ENCODE results near the gene CNTF. TPM values are rescaled to one million over a fixed set of nuclear protein-coding genes. Genes with fewer than 3 reads are reported as not detected.

CNTF gene
- total RNA-seq, 1 donor, result 1.9 TPM

- DNase-seq (ENCODE audit: low read depth), result peak; percentile 100
- peak overlapping the region; percentile 92 for H3K4me3 ChIP-seq (ENCODE audit: low read depth, low read length)
- no peak for TF ChIP-seq CTCF (IDR thresholded peaks at IDR 0.05; ENCODE audit: insufficient read depth, low read length)
Measured at GRCh38 chr11:58578136-58578634, 44.3 kb upstream of the CNTF start.

DNA sequence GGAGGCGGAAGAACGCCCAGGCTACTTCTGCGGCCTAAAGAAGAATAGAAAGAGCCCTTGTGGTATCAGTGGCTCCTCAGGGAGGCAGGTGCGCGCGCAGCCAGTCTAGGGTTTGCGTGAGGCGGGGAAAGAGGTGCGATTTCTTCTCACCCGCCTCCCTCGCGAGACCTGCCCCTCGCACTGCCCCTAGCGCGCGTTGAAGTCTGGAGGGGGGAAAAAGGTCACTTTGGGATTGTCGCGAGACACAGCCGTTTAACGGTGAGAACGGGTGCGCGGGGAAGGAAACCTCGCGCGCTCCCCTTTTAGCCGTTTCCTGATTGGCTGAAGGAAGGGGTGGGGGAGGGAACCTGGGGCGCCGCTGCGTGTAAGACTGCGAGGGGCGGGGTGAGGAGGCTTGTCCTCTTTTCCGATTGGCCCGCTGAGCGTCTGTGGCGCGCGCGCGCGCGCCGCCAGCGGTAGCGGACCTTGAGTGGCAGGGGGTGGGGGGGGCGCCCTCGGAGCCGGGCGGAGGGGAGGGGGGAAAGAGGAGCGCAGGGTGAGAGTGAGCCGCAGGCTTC is 43.8 kb upstream of the CNTF start, which contains the start of gene ZFP91:
Gene ZFP91 (plus strand): TSS at position 429 of the 557 bp plus-strand sequence. CDS start 219 bp downstream, outside the sequence.
- H3K4me3 ChIP-seq (ENCODE audit: low read depth, low read length), result peak within 1 kb of the TSS; percentile 92
- no peak for TF ChIP-seq CTCF (IDR thresholded peaks at IDR 0.05; ENCODE audit: insufficient read depth, low read length)
- DNase-seq (ENCODE audit: low read depth), result peak; percentile 98

DNA sequence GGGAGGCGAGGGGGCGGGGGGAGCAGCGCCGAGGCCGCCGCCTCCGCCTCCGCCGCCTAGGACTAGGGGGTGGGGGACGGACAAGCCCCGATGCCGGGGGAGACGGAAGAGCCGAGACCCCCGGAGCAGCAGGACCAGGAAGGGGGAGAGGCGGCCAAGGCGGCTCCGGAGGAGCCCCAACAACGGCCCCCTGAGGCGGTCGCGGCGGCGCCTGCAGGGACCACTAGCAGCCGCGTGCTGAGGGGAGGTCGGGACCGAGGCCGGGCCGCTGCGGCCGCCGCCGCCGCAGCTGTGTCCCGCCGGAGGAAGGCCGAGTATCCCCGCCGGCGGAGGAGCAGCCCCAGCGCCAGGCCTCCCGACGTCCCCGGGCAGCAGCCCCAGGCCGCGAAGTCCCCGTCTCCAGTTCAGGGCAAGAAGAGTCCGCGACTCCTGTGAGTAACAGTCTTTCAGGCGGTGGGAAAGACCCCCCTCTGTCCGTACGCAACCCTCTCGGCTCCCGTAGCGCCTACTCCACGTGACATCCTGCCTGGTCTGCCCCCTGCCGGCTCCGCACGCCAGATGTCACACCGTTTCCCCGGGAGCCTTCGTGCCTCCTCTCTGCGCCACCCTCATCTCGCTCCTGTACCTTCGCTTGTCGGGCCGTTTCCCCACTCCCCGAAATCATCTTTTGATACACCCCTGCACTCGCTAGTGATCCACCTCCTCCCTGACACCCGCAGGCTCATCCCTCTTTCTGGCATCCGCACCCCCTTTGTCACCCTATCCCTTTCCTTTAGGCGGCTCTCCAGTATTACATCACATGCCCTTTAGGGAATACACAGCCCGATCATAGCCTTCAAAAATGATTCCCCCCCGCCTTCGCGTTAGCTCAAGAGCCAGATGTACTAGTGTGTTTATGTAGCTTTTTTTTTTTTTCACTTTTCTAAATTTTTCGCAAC is 43.0 kb upstream of the CNTF start:
- TF ChIP-seq CTCF (IDR thresholded peaks at IDR 0.05; ENCODE audit: insufficient read depth, low read length), result peak; percentile 75
- DNase-seq (ENCODE audit: low read depth), result peak; percentile 90
- H3K4me3 ChIP-seq (ENCODE audit: low read depth, low read length), result peak overlapping the region; percentile 85

- no peak for TF ChIP-seq CTCF (IDR thresholded peaks at IDR 0.05; ENCODE audit: insufficient read depth, low read length)
- H3K4me3 ChIP-seq (ENCODE audit: low read depth, low read length), result peak overlapping the region; percentile 85
- DNase-seq (ENCODE audit: low read depth), result no peak
Measured at GRCh38 chr11:58580311-58580710, 42.2 kb upstream of the CNTF start.

DNA sequence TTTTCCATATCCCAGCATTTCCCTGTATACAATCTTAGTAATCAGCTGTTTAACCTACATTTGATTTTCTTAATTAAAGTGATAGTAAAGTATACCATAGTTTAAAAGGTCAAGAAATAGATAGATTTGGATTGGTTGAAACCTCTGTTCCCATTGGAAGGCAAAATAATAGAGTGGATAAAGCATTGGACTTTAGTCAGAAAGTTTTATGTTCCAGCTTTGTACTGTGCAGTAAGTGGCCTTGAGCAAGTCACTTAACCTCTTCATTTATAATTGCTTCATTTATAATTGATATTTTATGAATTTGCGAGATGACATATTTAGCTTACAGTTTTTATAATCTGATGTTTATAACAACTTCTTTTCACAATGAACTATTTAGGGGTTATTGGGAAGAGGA is 40.0 kb upstream of the CNTF start:
- DNase-seq (ENCODE audit: low read depth), result no peak
- TF ChIP-seq CTCF (IDR thresholded peaks at IDR 0.05; ENCODE audit: insufficient read depth, low read length), result no peak
- H3K4me3 ChIP-seq (ENCODE audit: low read depth, low read length), result no peak overlapping the region

GRCh38 chr11:58586998-58587397 is 35.5 kb upstream of the CNTF start:
- no peak for DNase-seq (ENCODE audit: low read depth)
- H3K4me3 ChIP-seq (ENCODE audit: low read depth, low read length), result no peak overlapping the region
- no peak for TF ChIP-seq CTCF (IDR thresholded peaks at IDR 0.05; ENCODE audit: insufficient read depth, low read length)
